GM23338 (cell line): ENCODE data around the gene BCAR3.

Experiments used
- CTCF ChIP-seq, 2 experiments: fragments of 200-600 bp in 1 of 2; sonication (generic) in 1 of 2; conservative IDR thresholded peaks; 2 replicates each; pipeline versions ENCODE4 v1.5.1 to v1.6.1; 2016 to 2017; ENCODE audit warnings: antibody characterized with exemption in 2 of 2, low read depth in 2 of 2, mild to moderate bottlenecking in 2 of 2, moderate library complexity in 1 of 2
- JUNB ChIP-seq: IDR thresholded peaks from one replicate; pipeline ENCODE4 v1.6.1; 2016; ENCODE audit warnings: antibody characterized with exemption; ENCODE audit not compliant: unreplicated experiment
- POLR2AphosphoS5 ChIP-seq: IDR thresholded peaks from 2 replicates; pipeline ENCODE4 v1.6.1; 2016; ENCODE audit warnings: antibody characterized with exemption, low read depth

DNA sequence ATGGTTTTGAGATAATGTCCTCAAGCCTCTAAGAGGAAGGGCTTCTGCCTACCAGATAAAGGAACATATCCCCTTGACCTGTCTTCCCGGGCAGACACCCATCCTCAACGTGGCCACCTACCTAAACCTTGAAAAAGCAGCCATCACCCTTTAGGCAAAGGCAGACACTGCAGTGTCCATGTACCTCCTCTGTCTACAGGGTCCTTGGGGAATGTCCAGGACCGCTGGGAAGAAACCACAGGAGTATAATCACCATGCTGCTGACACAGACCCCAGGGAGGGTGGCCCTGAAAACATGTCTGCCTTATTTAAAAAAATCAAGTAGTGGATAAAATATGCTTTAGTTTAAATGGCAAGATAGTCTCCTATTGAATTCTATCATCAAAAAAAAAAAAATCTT lies 16.6 kb downstream of the BCAR3 start:
- TF ChIP-seq POLR2AphosphoS5 (no peak), CTCF (conservative IDR thresholded peaks at IDR 0.05; ENCODE audit: low read depth in 2 of 2) (no peak), JUNB (no peak)
